ENCODE measurements around the gene GDF15.

DNA sequence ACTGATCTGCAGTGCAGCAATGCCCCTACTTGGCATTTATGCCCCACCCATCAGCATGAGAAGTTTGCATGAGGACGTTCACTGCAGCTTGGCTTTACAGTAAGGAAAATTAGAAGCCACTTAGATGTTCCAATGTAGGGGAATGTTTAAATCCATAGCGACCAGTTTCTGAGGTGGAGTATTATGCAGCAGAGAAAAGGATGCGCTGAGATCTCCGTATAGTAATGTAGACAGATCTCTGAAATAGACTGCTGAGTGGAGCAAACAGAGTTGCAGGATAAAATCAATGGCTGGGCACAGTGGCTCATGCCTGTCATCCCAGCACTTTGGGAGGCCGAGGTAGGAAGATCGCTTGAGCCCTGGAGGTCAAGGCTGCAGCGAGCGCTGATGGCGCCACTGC lies 35.5 kb upstream of the GDF15 start:
- TF ChIP-seq, protein P1, sequence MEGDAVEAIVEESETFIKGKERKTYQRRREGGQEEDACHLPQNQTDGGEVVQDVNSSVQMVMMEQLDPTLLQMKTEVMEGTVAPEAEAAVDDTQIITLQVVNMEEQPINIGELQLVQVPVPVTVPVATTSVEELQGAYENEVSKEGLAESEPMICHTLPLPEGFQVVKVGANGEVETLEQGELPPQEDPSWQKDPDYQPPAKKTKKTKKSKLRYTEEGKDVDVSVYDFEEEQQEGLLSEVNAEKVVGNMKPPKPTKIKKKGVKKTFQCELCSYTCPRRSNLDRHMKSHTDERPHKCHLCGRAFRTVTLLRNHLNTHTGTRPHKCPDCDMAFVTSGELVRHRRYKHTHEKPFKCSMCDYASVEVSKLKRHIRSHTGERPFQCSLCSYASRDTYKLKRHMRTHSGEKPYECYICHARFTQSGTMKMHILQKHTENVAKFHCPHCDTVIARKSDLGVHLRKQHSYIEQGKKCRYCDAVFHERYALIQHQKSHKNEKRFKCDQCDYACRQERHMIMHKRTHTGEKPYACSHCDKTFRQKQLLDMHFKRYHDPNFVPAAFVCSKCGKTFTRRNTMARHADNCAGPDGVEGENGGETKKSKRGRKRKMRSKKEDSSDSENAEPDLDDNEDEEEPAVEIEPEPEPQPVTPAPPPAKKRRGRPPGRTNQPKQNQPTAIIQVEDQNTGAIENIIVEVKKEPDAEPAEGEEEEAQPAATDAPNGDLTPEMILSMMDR (IDR thresholded peaks at IDR 0.05), result no peak
- TF ChIP-seq POLR2A (IDR thresholded peaks at IDR 0.05), result no peak

Measured in lower leg skin (tissue), 3 donors.